ENCODE measurements around the gene TRMT6.

The TRMT6 gene

DNA sequence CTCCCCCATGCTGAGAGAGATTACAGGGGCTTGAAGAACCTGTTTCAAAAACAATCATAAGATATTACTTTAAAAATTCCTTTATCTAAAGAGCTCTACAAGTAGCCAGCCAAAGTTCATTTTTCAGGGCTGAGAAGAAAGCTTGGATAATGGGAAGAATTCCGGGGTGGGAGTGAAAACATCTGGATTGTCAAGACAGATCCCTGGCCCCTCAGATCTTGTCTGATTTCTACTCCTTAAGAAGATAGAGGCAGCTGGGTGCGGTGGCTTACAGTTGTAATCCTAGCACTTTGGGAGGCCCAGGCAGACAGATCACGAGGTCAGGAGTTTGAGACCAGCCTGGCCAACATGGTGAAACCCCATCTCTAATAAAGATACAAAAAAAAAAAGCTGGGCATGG, 24.8 kb downstream of the TRMT6 start:
- Histone ChIP-seq H3K27ac (ENCODE audit: low read depth, low read length) (no peak overlapping the region), H3K27me3 (ENCODE audit: control insufficient read depth, insufficient read depth, low read length) (no peaks in the 10 kb centered on the region), H3K4me3 (ENCODE audit: low read depth, low read length) (no peak overlapping the region), H3K4me1 (ENCODE audit: control insufficient read depth, insufficient read depth, low read length) (peaks cover under 1% of the 10 kb centered on the region; the same call in 1 of the 2 replicates), H3K9me3 (ENCODE audit: control insufficient read depth, insufficient read depth, low read depth, low read length) (no peaks in the 10 kb centered on the region), H3K36me3 (ENCODE audit: control insufficient read depth, insufficient read depth, low read length) (no peaks in the 10 kb centered on the region), H3K9ac (ENCODE audit: low read length) (no peak overlapping the region)

DNA sequence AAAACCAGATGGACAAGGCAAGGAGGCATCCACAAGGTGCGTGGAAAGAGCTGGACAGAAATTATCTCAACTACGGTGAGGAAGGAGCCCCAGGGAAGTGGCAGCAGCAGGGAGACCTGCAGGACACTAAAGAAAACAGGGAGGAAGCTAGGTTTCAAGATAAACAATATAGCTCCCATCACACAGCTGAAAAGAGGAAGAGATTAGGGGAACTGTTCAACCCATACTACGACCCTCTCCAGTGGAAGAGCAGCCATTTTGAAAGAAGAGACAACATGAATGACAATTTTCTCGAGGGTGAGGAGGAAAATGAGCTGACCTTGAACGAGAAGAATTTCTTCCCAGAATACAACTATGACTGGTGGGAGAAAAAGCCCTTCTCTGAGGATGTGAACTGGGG, 26.8 kb downstream of the TRMT6 start:
- no peaks in the 10 kb centered on the region for H3K27me3 ChIP-seq (ENCODE audit: control insufficient read depth, insufficient read depth, low read length)
- peaks cover 20% of the 10 kb centered on the region for H3K4me1 ChIP-seq (ENCODE audit: control insufficient read depth, insufficient read depth, low read length)
- no peaks in the 10 kb centered on the region for H3K36me3 ChIP-seq (ENCODE audit: control insufficient read depth, insufficient read depth, low read length)
- no peak overlapping the region for H3K4me3 ChIP-seq (ENCODE audit: low read depth, low read length)
- no peak overlapping the region for H3K9ac ChIP-seq (ENCODE audit: low read length)
- no peaks in the 10 kb centered on the region for H3K9me3 ChIP-seq (ENCODE audit: control insufficient read depth, insufficient read depth, low read depth, low read length)
- no peak overlapping the region for H3K27ac ChIP-seq (ENCODE audit: low read depth, low read length)

- Histone ChIP-seq H3K9me3 (ENCODE audit: control insufficient read depth, insufficient read depth, low read depth, low read length) (no peaks in the 10 kb centered on the region), H3K4me1 (ENCODE audit: control insufficient read depth, insufficient read depth, low read length) (peaks cover 20% of the 10 kb centered on the region), H3K36me3 (ENCODE audit: control insufficient read depth, insufficient read depth, low read length) (no peaks in the 10 kb centered on the region)
Measured at GRCh38 chr20:5920581-5920980, 29.8 kb downstream of the TRMT6 start.

GRCh38 chr20:5919626-5920544, 30.4 kb downstream of the TRMT6 start:
- Histone ChIP-seq H3K4me1 (ENCODE audit: control insufficient read depth, insufficient read depth, low read length) (peaks cover 20% of the 10 kb centered on the region), H3K9me3 (ENCODE audit: control insufficient read depth, insufficient read depth, low read depth, low read length) (no peaks in the 10 kb centered on the region), H3K4me3 (ENCODE audit: low read depth, low read length) (no peak overlapping the region), H3K9ac (ENCODE audit: low read length) (no peak overlapping the region), H3K27me3 (ENCODE audit: control insufficient read depth, insufficient read depth, low read length) (no peaks in the 10 kb centered on the region), H3K27ac (ENCODE audit: low read depth, low read length) (no peak overlapping the region), H3K36me3 (ENCODE audit: control insufficient read depth, insufficient read depth, low read length) (no peaks in the 10 kb centered on the region)

More at GRCh38 chr20:5920581-5920980, 29.8 kb downstream of the TRMT6 start:
- H3K4me3 ChIP-seq (ENCODE audit: low read depth, low read length): no peak overlapping the region
- H3K9ac ChIP-seq (ENCODE audit: low read length): no peak overlapping the region
- no peaks in the 10 kb centered on the region for H3K27me3 ChIP-seq (ENCODE audit: control insufficient read depth, insufficient read depth, low read length)
- no peak overlapping the region for H3K27ac ChIP-seq (ENCODE audit: low read depth, low read length)

DNA sequence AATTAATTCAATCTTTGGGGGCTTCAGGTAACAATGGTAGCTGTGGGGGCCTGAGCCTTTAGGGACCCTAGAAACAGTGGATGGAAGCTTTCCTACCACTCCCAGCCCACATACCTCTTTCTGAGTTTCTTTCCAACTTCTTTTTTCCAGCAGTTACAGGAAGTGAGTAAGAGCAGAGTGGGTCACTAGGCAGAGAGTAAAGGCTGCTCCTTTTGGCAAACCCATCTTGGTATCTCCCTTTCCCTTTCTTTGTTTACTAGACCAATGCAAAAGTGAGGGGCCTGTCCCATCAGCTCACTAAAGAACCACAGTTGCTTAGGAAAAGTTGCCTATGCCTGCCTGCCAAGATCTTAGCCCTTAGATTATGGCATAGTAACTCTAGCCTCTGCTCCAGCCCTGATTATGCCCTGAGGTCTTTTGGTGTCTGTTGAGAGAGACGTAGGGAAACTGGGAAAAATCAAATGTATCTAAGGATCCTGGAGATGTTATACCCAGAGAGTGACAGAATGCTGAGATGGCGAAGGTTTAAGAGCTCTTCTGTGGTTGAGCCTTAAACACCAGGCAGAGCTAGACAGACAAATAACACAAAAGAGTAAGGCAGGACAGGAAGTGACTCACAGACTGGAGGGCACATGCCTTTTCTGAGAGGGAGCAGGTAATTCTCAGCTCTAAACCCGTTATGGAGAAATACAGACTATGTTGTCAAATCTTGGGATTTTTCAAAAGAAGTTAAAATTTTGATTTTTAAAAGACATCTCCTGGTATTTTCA, 31.3 kb downstream of the TRMT6 start:
- peaks cover 20% of the 10 kb centered on the region for H3K4me1 ChIP-seq (ENCODE audit: control insufficient read depth, insufficient read depth, low read length)
- H3K27me3 ChIP-seq (ENCODE audit: control insufficient read depth, insufficient read depth, low read length): no peaks in the 10 kb centered on the region
- H3K9ac ChIP-seq (ENCODE audit: low read length): peak overlapping the region; percentile 44
- peak overlapping the region; percentile 51; the same call in 1 of the 2 replicates for H3K27ac ChIP-seq (ENCODE audit: low read depth, low read length)
- no peak overlapping the region for H3K4me3 ChIP-seq (ENCODE audit: low read depth, low read length)
- no peaks in the 10 kb centered on the region for H3K36me3 ChIP-seq (ENCODE audit: control insufficient read depth, insufficient read depth, low read length)
- H3K9me3 ChIP-seq (ENCODE audit: control insufficient read depth, insufficient read depth, low read depth, low read length): no peaks in the 10 kb centered on the region

- no peak overlapping the region for H3K4me3 ChIP-seq (ENCODE audit: low read depth, low read length)
- H3K27me3 ChIP-seq (ENCODE audit: control insufficient read depth, insufficient read depth, low read length): peaks cover 18% of the 10 kb centered on the region
- no peaks in the 10 kb centered on the region for H3K36me3 ChIP-seq (ENCODE audit: control insufficient read depth, insufficient read depth, low read length)
- no peak overlapping the region for H3K27ac ChIP-seq (ENCODE audit: low read depth, low read length)
- no peak overlapping the region for H3K9ac ChIP-seq (ENCODE audit: low read length)
- no peaks in the 10 kb centered on the region for H3K9me3 ChIP-seq (ENCODE audit: control insufficient read depth, insufficient read depth, low read depth, low read length)
- H3K4me1 ChIP-seq (ENCODE audit: control insufficient read depth, insufficient read depth, low read length): peaks cover 15% of the 10 kb centered on the region
Measured at GRCh38 chr20:5914859-5915258, 35.5 kb downstream of the TRMT6 start.

DNA sequence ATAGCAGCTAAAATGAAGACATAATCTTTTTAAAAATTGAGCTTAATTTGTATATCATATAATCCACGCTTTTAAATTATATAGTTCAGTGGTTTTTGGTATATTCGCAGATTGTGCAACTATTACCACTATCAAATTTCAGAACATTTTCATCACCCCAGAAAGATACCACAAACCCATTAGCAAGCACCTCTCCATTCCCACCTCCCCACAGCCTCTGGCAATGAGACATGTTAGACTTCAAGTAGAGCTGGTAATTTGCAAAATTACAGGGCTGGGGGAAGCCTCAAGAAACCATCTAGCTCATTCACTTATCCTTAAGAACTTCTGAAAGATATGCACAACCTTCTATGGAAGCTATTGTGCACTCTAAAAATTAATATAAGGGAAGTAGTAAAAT, 37.2 kb downstream of the TRMT6 start:
- H3K9ac ChIP-seq (ENCODE audit: low read length): no peak overlapping the region
- peaks cover 3% of the 10 kb centered on the region; the same call in 1 of the 2 replicates for H3K4me1 ChIP-seq (ENCODE audit: control insufficient read depth, insufficient read depth, low read length)
- H3K27ac ChIP-seq (ENCODE audit: low read depth, low read length): no peak overlapping the region
- H3K36me3 ChIP-seq (ENCODE audit: control insufficient read depth, insufficient read depth, low read length): no peaks in the 10 kb centered on the region
- H3K9me3 ChIP-seq (ENCODE audit: control insufficient read depth, insufficient read depth, low read depth, low read length): no peaks in the 10 kb centered on the region
- no peak overlapping the region for H3K4me3 ChIP-seq (ENCODE audit: low read depth, low read length)
- peaks cover 19% of the 10 kb centered on the region for H3K27me3 ChIP-seq (ENCODE audit: control insufficient read depth, insufficient read depth, low read length)

DNA sequence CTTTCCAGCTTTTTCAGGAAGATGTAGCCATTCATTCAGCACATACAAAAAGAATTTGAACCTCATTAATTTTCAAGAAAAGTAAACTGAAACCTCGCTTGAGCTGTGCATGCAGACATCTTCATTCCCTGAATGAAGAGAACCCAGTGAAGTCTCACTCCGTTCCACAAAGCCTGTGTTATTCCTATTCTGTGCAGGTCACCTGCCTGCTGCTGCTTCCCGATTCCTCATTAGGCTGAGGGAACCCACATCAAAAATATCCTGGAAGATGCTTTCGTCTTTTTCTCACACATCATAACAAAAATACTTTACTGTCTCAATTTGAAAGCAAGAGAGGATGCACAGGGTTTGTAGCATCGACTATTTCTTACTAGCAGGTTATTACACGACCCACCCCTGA, 40.1 kb downstream of the TRMT6 start:
- H3K27me3 ChIP-seq (ENCODE audit: control insufficient read depth, insufficient read depth, low read length): peaks cover 24% of the 10 kb centered on the region
- H3K4me1 ChIP-seq (ENCODE audit: control insufficient read depth, insufficient read depth, low read length): peaks cover 3% of the 10 kb centered on the region; the same call in 1 of the 2 replicates
- no peak overlapping the region for H3K27ac ChIP-seq (ENCODE audit: low read depth, low read length)
- no peak overlapping the region for H3K4me3 ChIP-seq (ENCODE audit: low read depth, low read length)
- H3K36me3 ChIP-seq (ENCODE audit: control insufficient read depth, insufficient read depth, low read length): no peaks in the 10 kb centered on the region
- H3K9me3 ChIP-seq (ENCODE audit: control insufficient read depth, insufficient read depth, low read depth, low read length): no peaks in the 10 kb centered on the region
- no peak overlapping the region for H3K9ac ChIP-seq (ENCODE audit: low read length)

DNA sequence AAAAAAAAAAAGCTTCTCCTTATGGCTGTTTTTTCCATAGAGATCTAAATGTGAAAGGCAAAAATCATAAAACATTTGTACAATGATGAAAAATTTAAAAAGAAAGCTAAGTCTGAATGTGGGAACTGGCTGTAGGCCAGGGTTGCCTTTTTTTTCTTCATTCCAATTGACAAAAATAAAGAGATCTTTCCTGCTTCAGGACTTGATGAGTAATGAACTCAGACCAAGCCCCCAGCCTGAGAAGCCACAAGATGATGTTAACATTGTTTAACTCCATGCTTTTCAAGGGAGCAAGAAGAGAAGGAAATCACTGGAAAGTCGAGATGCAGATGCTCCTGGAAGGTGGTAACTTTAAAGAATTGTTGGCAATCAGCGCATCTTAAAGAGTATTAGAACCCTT, 41.4 kb downstream of the TRMT6 start:
- Histone ChIP-seq H3K9me3 (ENCODE audit: control insufficient read depth, insufficient read depth, low read depth, low read length) (no peaks in the 10 kb centered on the region), H3K4me1 (ENCODE audit: control insufficient read depth, insufficient read depth, low read length) (peaks cover 3% of the 10 kb centered on the region; the same call in 1 of the 2 replicates), H3K4me3 (ENCODE audit: low read depth, low read length) (no peak overlapping the region), H3K36me3 (ENCODE audit: control insufficient read depth, insufficient read depth, low read length) (no peaks in the 10 kb centered on the region), H3K27me3 (ENCODE audit: control insufficient read depth, insufficient read depth, low read length) (peaks cover 24% of the 10 kb centered on the region), H3K9ac (ENCODE audit: low read length) (no peak overlapping the region), H3K27ac (ENCODE audit: low read depth, low read length) (no peak overlapping the region)

- H3K27ac ChIP-seq (ENCODE audit: low read depth, low read length): no peak overlapping the region
- H3K27me3 ChIP-seq (ENCODE audit: control insufficient read depth, insufficient read depth, low read length): 0 out of 2 replicates have a peak, but pooled peaks cover 4% of the 10 kb centered on the region
- no peak overlapping the region for H3K4me3 ChIP-seq (ENCODE audit: low read depth, low read length)
- H3K36me3 ChIP-seq (ENCODE audit: control insufficient read depth, insufficient read depth, low read length): no peaks in the 10 kb centered on the region
- H3K9ac ChIP-seq (ENCODE audit: low read length): no peak overlapping the region
- no peaks in the 10 kb centered on the region for H3K4me1 ChIP-seq (ENCODE audit: control insufficient read depth, insufficient read depth, low read length)
- no peaks in the 10 kb centered on the region for H3K9me3 ChIP-seq (ENCODE audit: control insufficient read depth, insufficient read depth, low read depth, low read length)
Measured at GRCh38 chr20:5900908-5901307, 49.4 kb downstream of the TRMT6 start.

DNA sequence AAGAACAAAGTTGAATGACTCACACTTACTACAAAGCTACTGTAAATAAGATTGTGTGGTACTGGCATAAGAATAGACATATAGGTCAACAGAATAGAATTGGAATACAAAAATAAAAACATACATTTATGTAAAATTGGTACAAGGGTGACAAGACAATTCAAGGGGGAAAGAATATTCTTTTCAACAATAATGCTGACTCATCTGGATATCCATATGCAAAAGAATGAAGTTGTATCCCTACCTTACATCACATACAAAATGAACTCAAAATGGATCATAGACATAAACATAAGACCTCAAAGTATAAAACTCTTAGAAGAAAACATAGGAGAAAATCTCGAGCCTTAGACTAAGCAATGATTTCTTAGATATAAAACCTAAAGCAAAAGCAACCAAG, 50.9 kb downstream of the TRMT6 start:
- Histone ChIP-seq H3K9me3 (ENCODE audit: control insufficient read depth, insufficient read depth, low read depth, low read length) (no peaks in the 10 kb centered on the region), H3K27ac (ENCODE audit: low read depth, low read length) (no peak overlapping the region), H3K27me3 (ENCODE audit: control insufficient read depth, insufficient read depth, low read length) (peaks cover 10% of the 10 kb centered on the region)

More for the DNA sequence above, 50.9 kb downstream of the TRMT6 start:
- H3K36me3 ChIP-seq (ENCODE audit: control insufficient read depth, insufficient read depth, low read length): no peaks in the 10 kb centered on the region
- no peak overlapping the region for H3K4me3 ChIP-seq (ENCODE audit: low read depth, low read length)
- no peak overlapping the region for H3K9ac ChIP-seq (ENCODE audit: low read length)
- no peaks in the 10 kb centered on the region for H3K4me1 ChIP-seq (ENCODE audit: control insufficient read depth, insufficient read depth, low read length)
